Measurements from ENCODE around the gene MLLT1.

Gene MLLT1

DNA sequence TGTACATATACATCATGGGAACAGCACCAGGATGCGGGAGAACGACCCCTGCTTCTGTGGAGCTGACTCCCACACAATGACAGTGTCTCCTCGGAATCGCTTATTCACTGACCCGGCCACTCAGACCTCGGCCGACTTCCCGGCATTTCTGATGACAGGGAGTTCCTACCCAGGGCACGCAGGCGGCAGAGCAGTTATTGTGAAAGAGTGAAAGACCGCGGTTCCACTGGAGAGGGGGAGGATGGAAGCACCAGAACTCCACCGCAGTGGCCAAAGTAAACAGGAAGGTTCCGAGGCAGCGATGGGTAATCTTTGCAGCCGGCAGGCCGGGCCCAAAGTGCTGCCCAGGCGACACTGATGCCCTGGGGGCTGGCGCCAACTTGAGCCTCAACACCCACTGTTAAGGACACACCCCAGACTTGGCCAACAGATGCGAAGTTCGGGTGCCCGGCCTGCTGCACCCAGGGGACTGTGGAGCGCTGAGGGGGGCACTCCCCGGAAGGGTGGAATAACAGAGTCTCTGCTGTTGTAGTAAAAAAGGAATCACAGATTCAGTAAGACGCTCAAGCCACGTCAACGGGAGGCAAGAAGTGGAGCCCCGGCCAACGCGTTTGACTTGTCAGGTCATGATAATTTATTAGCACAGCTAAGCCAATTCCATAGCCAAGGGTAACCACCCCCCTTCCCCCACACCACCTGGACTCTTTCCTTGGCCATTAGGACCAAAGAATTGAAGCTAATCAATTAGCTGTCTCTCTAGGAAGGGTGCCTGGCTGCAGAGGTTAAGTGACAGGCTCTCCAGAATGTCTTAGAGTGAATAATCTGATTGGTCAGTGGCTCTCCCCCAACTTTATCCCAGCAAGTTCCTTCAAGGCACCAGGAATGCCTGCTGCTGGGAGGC is 5.8 kb downstream of the MLLT1 start:
- no peak for DNase-seq (ENCODE audit: low read depth)

DNA sequence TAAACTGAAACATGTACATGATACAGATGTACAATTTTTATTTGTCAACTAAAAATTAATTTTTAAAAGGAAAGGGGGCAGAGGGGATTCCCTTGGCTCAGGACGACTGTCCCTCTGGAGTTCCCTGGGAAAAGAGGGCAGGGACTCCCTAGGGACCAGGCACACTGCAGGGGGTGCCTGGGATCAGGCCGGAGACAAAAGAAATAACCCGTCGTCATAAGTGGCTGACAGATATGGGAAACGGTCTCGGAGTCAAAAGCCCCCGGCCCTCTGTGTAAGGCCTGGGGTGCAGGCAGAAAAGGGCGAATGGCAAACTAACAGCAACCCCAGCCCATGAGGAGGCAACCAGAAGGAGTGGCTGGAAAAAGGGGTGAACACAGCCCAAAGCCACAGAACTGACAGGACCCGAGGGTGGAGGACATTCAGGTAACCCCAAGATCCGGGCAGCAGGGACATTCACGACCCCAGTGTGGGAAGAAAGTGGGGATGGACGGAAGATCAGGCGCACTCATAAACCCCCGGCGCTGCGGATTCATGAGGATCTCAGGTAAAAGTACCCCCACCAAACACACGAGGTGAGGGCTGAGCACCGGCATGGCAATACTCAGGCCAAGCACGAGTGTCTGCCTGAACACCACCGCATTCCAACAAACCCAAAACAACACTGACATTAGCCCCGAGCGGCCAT is 6.7 kb downstream of the MLLT1 start:
- DNase-seq (ENCODE audit: low read depth): no peak

DNA sequence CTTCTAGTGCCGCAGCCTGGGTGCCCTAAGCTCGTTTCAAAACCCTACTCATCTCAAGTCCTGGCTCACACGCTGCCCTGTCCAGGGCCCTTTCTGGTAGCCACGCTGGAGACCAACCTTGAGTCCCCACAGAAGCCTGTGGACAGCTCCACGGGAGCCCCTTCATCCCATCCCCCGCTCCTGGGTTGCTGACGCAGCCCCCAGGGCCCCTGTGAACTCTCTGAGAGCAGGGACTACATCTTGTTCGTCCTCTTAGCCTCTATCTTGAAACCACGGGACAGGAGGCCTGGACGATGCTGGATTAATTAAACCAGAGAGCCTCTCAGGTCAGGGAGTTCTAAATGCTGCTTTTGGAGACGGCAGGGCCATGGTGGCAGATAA is 7.4 kb downstream of the MLLT1 start:
- DNase-seq (ENCODE audit: low read depth): no peak

DNA sequence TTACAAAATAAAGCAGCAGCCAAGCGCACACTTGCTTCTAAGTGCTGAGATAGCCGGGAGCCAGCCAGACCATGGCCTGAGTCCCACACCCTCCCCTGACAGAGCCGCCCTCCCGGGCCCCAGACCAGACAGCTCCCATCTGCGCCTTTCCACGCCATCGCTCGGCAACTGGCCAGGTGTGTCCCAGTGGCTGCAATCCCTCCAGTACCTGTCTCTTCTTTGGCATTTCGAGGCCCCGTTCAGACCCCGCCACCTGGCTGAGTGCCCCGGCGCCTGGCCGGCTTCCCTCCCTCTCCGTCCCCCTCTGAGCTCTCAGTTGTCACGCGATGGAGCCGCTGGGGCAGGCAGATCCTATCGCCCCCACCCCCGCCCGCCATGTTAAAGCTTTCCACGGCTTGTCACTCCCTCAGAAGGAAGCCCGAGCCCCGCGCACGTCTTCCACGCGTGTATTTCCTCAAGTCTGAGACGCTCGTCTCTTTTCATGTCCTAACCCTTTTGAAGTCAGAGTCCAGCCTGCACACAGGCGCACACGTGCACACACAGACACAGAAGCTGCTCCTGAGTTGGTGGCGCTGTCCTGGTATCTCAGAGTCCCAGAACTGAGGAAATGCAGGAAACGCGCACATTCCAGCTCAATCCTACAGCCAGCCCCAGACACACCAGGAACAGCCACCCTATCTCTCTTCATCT is 7.9 kb downstream of the MLLT1 start:
- no peak for DNase-seq (ENCODE audit: low read depth)

DNA sequence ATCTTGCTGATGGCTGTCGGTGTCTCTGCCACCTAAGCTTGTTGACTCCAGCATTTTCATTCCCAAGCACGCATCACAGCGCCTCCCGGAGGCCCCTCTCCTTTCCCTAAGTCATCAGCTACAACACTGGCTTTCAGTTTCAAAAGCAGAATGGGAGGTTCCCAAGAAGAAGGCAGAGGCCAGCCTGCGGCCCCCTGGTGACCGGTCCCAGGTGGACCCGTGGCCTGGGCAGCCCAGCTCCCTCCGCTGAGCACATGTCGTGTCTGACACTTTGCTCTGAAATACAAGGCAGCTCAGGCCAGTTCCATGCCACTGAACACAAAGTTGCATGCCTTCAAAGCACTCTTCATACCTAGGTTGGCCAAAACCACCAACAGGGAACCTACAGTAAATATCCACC is 8.5 kb downstream of the MLLT1 start:
- no peak for DNase-seq (ENCODE audit: low read depth)

DNA sequence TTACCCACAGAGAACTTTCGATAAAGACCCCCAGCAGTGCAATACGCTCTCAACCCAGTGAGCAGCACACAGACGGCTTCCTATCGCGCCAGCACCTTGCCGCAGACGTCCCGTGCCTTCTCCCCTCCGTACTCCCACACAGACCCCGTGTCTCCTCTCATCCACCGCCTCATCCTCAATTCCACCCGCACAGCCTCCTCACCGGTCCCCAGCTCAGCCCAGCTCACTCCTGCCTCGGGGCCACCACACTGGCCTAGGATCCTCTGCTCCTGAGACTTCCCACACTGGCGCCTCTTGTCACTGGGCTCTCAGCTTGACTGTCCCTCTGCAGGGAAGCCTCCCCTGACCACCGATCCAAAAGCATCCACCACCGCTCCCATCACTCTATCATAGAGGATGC is 9.0 kb downstream of the MLLT1 start:
- DNase-seq (ENCODE audit: low read depth): no peak

DNA sequence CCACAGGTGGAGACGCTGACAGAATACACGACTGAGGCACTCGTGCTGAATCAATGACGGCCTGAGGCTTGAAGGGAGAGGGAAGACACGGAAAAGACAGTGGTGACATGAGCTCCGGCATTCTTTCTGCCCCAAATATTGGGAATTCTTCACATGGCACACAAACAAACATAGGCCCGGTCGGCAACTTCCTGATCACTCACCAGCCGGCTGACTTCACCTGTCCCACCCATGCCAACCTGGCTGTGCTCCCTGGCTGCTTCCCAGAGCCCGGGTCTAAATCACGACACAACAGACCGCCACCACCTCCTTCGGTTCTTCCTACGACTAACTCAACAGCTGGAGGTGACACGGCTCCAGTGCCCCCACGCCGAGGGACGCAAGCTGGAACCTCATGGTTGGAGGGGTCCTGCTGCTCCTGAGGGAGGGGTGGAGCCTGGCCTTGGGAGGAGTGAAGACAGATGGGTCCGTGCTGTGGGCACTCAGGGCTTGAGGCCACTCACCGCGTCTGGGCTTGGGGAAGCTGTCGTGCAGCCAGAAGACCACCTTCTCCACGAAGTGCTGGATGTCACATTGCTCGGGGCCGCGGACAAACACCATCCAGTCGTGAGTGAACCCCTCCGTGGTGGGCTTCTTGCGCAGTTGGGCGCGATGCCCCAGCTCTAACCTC is 9.6 kb downstream of the MLLT1 start:
- DNase-seq (ENCODE audit: low read depth): no peak

DNA sequence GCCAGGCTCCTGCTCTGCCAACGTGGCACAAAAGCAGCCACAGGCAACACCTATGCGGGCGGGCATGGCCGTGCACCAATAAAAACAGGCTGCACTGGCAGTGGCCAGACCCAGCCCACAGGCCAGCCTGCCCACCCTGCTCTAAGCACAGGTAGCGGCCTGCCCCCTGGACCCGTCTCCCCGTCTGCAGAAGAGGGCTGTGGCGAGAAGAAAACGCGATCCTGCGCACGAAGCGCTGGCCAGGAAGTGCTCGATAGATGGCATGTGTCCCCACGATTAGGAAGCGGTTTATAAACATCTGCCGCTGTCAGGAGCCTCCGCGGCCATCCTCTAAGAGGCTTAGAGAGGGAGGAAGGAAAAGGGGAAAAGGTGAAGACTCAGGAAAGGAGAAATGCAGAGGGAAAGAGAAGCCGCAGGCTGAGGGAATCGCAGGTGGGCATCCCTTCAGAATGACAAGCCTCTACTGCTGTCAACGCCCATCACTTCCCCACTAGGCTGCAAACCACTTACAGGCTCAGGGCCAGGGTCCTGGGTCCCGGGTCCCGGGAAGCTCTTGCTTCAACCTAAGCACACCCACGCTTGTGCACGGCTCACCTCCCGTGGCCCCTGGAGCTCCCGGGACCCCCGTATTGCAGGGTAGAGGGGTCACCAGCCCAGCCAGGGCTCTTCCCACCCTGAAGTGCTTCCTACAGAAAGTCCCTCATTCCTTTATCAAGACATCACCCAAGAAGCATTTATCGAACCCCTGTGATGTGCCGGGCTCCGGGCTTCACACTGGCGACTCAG is 10.5 kb downstream of the MLLT1 start:
- no peak for DNase-seq (ENCODE audit: low read depth)

DNA sequence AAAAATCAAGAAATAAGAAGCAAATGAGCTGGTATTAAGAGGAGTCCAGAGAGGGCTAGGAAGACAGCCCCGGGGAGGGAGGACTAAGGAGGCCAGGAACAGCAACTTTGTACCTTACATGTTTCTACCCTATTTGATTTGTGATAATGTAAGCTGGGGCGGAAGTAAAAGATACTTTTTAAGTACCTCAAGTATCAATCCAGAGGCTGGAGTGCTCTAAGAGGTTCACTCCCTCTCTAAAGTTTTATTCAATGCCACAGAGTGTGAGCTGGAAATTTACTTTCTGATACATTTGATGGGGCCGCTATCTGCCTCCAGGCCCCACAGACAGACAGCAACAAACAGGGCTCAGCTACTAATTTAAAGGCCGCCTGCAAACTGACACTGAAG is 11.4 kb downstream of the MLLT1 start:
- no peak for DNase-seq (ENCODE audit: low read depth)

DNA sequence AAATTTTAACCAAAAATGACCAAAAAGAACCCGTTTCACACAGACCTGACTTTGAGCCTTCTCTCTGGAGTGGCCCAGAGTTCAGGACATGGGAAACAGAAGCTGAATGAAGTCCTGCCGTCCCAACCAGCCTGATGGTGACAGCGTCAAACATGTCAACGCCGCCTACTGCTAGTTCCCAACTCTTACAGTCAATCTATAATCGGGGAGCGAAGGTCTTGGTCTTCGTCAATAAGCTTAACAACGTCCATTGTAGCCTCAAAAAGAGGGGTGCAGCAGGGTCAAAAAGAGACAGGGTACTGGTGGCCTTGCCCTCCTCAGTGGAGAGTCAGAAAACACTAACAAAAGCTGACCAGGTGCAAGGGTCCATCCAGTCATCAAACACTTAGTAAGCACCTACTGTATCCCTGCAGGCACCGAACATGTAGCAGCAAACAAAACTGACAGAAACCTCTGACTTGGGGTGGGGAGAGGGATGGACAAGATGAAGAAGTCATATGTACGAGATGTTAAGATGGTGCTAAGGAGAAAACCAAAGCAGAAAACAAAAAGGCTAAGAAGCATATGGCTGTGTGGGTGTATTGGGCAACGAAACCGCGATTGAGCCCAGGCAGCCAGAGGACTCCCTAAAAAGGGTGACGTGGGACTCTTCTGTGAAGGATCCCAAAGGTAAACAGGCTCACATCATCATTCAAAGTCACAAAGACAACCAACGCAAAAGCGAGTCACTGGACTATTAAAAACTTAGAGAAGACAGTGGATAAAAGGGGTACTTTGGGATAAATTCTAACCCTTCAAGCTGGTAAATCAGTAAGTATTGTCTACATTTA is 12.0 kb downstream of the MLLT1 start:
- no peak for DNase-seq (ENCODE audit: low read depth)

DNA sequence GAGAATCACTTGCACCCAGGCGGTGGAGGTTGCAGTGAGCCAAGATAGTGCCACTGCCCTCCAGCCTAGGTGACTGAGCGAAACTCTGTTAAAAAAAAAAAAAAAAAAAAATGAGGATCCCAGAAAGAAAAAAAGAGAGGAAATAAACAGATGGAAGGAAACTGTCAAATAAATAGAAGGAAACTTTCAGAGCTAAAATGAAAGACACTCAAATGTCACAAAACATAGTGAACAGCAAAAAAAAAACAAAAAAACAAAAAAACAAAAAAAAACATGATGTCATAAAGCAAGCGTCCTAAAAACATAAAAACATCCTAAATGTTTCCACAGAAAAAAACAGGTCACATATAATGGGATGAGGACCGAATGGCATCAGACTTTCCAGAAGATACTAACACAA is 15.0 kb downstream of the MLLT1 start:
- DNase-seq (ENCODE audit: low read depth): no peak

DNA sequence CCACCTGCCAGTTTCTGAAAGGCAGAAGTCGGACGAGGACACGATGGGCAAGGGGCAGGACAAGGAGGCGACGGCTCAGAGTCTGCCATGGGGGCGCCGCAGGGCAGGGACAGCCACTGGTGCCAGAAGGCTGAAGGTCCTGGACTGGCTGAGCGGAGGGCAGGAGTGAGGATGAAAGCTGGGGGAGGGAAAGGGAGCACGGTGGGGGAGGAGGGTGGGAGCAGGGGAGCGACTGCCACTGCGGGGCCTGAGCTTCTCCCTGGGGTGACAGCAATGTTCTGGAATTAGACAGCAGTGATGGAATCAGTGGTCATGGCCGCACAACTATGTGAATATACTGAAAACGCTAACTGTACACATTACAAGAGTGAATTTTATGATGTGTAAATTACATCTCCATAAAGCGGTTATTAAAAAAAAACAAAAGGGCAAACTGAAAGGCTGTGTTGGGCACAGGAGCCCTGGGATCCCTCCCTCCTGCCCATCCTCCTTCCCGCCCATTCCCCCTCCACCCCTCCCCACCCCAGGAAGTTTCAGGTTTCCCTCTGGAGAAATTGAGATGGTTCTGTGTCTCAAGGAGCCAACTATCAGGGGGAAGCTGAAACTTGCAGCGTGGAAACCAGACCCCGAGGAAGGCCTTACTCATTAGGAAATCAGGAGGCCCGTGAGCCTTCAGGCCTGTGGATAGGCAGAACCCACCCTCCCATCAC is 15.9 kb downstream of the MLLT1 start:
- no peak for DNase-seq (ENCODE audit: low read depth)

DNA sequence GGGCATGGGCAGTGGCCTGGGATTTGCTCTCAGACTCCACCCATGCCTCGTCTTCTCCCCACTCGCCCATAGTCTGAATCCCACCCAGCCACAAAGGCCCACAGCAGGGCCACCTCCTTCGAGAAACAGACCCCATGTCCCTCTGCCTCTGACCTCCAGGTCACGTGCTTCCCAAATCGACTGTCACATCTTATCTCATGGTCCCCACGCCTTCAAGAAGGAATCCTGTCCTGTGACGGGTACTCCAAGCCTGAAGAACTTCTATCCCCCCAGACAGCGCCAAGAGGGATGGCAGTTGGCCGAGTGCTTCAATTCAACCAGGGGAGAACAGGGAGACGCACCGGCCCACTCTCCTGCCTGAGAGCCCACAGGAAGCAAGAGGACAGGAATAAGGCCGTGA is 16.5 kb downstream of the MLLT1 start:
- DNase-seq (ENCODE audit: low read depth): no peak

DNA sequence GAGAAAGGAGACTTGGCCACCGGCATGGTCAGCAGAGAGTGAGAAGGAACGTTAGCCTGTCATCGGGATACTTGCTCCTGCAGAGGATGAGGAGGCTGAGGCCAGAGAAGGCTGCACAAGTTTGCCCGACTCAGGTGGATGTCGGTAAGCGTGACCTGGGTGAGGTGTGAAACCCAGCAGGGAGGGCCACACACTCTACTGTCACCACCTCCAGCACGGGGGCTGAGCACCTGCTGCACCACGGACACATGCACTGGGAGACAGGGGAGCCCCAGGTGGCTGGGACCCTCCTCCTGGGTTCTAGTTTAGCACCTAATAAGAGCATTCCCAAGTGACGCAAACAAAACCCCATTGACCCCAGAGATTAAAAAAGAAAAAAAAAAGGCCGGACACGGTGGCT is 17.3 kb downstream of the MLLT1 start:
- DNase-seq (ENCODE audit: low read depth): no peak

DNA sequence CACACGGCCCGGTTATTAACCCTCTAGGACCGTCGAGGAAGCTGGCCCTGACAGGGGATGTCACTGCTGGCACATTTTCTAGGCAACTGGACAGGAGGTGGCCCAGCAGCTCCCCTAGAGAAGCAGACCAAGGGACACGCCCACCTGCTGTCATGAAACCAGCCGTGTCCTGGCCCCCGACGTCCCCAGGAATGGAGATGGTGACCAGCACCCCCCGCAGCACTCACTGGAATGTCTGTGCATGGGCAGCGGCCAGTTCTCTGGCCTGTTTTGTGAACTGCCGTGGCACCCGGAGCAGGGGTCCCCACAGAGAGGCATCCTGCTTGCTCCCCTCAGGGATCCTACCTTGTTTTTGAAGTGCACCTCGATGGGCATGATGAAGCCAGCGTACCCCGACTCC is 17.9 kb downstream of the MLLT1 start:
- DNase-seq (ENCODE audit: low read depth): no peak

DNA sequence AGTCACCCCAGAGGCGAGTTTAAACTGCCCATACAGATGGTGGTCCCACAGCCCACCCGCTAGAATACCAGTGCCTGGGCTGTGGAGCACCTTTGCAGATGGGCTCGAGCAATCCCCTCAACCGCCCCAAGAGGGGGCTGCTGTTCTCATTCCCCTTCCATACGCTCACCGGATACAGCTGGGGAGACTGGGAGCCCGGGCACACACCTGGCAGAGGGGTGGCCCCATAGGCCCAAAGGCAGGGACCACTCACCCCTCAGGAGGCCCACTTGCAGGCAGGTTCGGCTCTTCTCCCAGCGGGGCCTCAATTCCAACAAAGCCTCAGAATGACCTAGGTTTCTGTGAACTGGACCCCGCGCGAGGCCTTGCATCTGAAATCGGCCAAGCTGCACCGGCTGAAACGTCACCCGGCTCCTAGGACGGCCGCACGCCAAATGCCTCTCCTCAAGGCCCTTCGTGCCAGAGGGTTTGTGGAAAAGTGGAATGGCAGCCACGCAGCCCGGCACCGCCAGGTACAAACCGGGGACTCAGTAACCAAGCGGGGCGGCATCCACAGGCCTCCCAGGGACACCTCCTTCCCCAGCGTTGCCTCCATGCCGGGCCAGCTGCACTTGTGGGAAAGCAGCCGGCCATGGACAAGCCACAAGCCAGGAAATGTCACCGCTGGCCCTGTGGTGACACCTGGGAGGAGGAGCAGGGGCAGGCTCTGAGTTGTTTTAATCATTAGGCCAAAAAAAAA is 18.7 kb downstream of the MLLT1 start:
- no peak for DNase-seq (ENCODE audit: low read depth)

DNA sequence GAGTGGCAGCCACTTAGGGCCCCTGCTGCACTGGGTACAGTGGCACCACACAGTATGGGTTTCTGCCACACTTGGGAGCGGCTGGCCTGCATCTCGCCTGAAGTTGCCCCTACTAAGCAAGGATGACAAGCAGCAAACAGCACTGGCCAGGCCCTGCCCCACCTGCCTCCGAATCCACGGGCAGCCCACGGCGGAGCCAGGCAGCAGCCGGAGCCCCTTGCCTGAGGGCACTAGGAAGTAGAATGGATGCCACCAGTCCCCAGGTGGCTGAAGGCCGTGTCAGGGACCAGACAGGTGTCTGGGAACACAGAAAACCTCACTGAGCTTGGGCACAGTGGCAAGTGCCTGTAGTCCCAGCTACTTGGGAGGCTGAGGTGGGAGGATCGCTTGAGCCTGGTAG is 19.4 kb downstream of the MLLT1 start:
- no peak for DNase-seq (ENCODE audit: low read depth)

DNA sequence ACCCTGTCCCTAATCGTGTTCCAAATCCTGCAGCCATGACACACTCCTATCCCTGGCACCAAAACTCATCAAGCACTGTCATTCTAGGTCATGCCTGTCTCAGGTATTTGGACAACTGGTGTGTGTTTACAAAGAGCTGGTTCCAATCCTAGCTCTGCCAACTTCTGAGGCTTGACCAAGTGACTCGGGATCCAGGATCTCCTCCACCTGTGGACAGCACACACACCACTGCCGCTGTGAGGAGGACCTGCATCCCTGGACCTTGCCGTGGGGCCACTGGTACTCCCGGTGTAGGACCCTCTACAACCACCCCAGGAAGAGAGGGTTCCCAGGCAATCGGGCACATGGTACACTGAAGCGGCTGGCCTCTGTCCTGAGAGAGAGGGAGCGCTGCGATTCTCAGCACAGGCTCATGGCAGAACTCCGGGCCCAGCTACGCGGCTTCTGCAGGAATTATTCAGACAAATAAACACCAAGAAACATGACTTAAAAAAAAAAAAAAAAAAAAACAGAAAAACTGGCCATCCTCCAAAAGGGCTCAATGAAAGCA is 20.4 kb downstream of the MLLT1 start:
- DNase-seq (ENCODE audit: low read depth): no peak

DNA sequence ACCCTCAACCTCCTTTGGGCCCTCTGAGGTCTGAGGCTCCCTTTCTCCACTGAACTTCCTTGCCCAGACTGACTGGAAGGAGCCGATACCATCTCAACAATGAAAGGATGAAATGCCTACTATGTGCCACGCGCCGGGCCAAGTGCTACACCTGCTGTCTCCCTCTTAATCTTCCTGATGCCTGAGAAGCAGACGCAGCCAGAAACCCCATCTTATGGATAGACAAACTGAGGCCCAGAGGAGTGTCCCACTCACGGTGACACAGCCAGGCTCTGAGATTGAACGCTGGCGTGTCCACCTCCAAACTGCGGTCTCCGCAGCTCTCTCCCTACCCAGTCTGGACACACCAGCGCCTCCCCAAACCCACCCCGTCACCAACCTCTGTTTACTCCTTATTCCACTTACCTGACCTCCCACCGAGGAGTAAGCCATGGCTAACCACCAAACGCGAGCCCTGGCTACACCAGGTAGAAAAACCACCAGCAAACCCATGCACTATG is 20.9 kb downstream of the MLLT1 start:
- DNase-seq (ENCODE audit: low read depth): no peak

Measured in stimulated activated CD4-positive, alpha-beta T cell treated with anti-CD3 and anti-CD28 coated beads, Interleukin-2, amount 100 ng/mL, for 4 hours (primary cell).